ENCODE measurements around the gene RPAP2. TPM values are rescaled to one million over a fixed set of nuclear protein-coding genes. Genes with fewer than 3 reads are reported as not detected.
"Not testable (repeated sequence)": the region's sequence is repeated elsewhere in the genome, so short reads cannot be mapped to it uniquely, and the experiment has no call there.

Gene RPAP2
- total RNA-seq, 2 experiments from 2014 or later = 33.5 to 37.0 TPM

GRCh38 chr1:92315766-92316599 lies 17.1 kb downstream of the RPAP2 start:
- ChIA-PET CTCF (interaction anchor here (0.6 to 4.3 kb wide), 7 partner anchors 11 to 267 kb away, joined by 3 to 11 read pairs (median 3); partner anchors contain the start of gene GFI1), POLR2A (interaction anchor here (1.6 kb wide), 1 partner anchor 158 kb away, joined by 3 read pairs; no protein-coding TSS in a partner anchor)

- ChIA-PET CTCF (no interaction called here), POLR2A (interaction anchor here (0.7 to 1.6 kb wide), 2 partner anchors 156 kb away, joined by 3 read pairs; no protein-coding TSS in a partner anchor)
Observed at GRCh38 chr1:92317836-92318493, 19.1 kb downstream of the RPAP2 start.

GRCh38 chr1:92323473-92324453 lies 24.9 kb downstream of the RPAP2 start:
- ChIA-PET POLR2A (no interaction called here), CTCF (no interaction called here)

GRCh38 chr1:92324784-92325183 lies 25.9 kb downstream of the RPAP2 start:
- POLR2A ChIA-PET = no interaction called here
- CTCF ChIA-PET = no interaction called here

- CTCF ChIA-PET = interaction anchor here (1.2 kb wide), 1 partner anchor 10 kb away, joined by 3 read pairs; no protein-coding TSS in a partner anchor
Observed at GRCh38 chr1:92326681-92327080, 27.8 kb downstream of the RPAP2 start.

GRCh38 chr1:92327794-92328193 lies 28.9 kb downstream of the RPAP2 start:
- CTCF ChIA-PET = interaction anchor here (1.2 kb wide), 1 partner anchor 11 kb away, joined by 3 read pairs; no protein-coding TSS in a partner anchor
- POLR2A ChIA-PET = no interaction called here

More at GRCh38 chr1:92326681-92327080, 27.8 kb downstream of the RPAP2 start:
- POLR2A ChIA-PET = no interaction called here

GRCh38 chr1:92329347-92330129 lies 30.7 kb downstream of the RPAP2 start:
- ChIA-PET POLR2A (no interaction called here), CTCF (no interaction called here)

GRCh38 chr1:92333668-92334067 lies 34.8 kb downstream of the RPAP2 start:
- CTCF ChIA-PET = no interaction called here
- POLR2A ChIA-PET = interaction anchor here (0.6 kb wide), 1 partner anchor 19 kb away, joined by 4 read pairs; no protein-coding TSS in a partner anchor

GRCh38 chr1:92340154-92340553 lies 41.3 kb downstream of the RPAP2 start:
- ChIA-PET CTCF (no interaction called here), POLR2A (no interaction called here)

- CTCF ChIA-PET = no interaction called here
- POLR2A ChIA-PET = no interaction called here
Observed at GRCh38 chr1:92342401-92342800, 43.5 kb downstream of the RPAP2 start.

GRCh38 chr1:92343061-92343460 lies 44.2 kb downstream of the RPAP2 start:
- ChIA-PET POLR2A (no interaction called here), CTCF (interaction anchor here (1.0 kb wide), 1 partner anchor 27 kb away, joined by 3 read pairs; no protein-coding TSS in a partner anchor)

- ChIA-PET CTCF (no interaction called here), POLR2A (no interaction called here)
Observed at GRCh38 chr1:92346866-92347640, 48.2 kb downstream of the RPAP2 start.

- CTCF ChIA-PET = no interaction called here
- POLR2A ChIA-PET = no interaction called here
Observed at GRCh38 chr1:92352856-92353255, 54.0 kb downstream of the RPAP2 start.

- POLR2A ChIA-PET = no interaction called here
- CTCF ChIA-PET = interaction anchor here (0.6 kb wide), 1 partner anchor 362 kb away, joined by 3 read pairs; no protein-coding TSS in a partner anchor
Observed at GRCh38 chr1:92354259-92354658, 55.4 kb downstream of the RPAP2 start.

GRCh38 chr1:92356956-92357355 lies 58.1 kb downstream of the RPAP2 start:
- ChIA-PET CTCF (no interaction called here), POLR2A (no interaction called here)

GRCh38 chr1:92359382-92359781 lies 60.5 kb downstream of the RPAP2 start:
- CTCF ChIA-PET = interaction anchor here (0.8 kb wide), 1 partner anchor 49 kb away, joined by 3 read pairs; no protein-coding TSS in a partner anchor
- POLR2A ChIA-PET = not testable (repeated sequence)

GRCh38 chr1:92359986-92360385 lies 61.1 kb downstream of the RPAP2 start:
- ChIA-PET POLR2A (no interaction called here), CTCF (no interaction called here)

GRCh38 chr1:92362970-92363369 lies 64.1 kb downstream of the RPAP2 start:
- ChIA-PET POLR2A (no interaction called here), CTCF (no interaction called here)

All from activated CD8-positive, alpha-beta memory T cell treated with anti-CD3 and anti-CD28 coated beads for 36 hours (primary cell).